Body of pancreas (tissue), 4 donors: ENCODE results near the gene RBBP7.
A peak's percentile ranks its signal among the peaks of the same experiment; 100 is the strongest.

Source experiments
- CTCF ChIP-seq, 7 experiments: fragments of 450-650 bp in 4 of 7; fragments of 200-600 bp in 3 of 7; sonication (generic) in 3 of 7; IDR thresholded peaks; one replicate each; pipeline ENCODE4 v1.5.1; 2016 to 2019; ENCODE audit warnings: antibody characterized with exemption in 7 of 7
- POLR2A ChIP-seq, 3 donors: fragments of 450-650 bp; IDR thresholded peaks; one replicate each; pipeline ENCODE4 v1.6.1; 2016; ENCODE audit warnings: antibody characterized with exemption in 3 of 3, mild to moderate bottlenecking in 2 of 3

- TF ChIP-seq CTCF (IDR thresholded peaks at IDR 0.05) (peak in 1 of 7 experiments; percentile 34), POLR2A (IDR thresholded peaks at IDR 0.05) (no peak)
These were observed 62.6 kb downstream of the RBBP7 start for GRCh38 chrX:16807548-16807947.
